Endothelial cell (in vitro differentiated cells): ENCODE measurements around the gene MED19. TPM values are rescaled to one million over a fixed set of nuclear protein-coding genes. Genes with fewer than 3 reads are reported as not detected.

Experiments
- DNase-seq: peaks from one replicate; pipeline ENCODE4 v3.0.0; 2021; ENCODE audit warnings: low spot score
- H3K27ac Mint-ChIP-seq: one replicate; pipeline ENCODE4 v1.8.0; 2021; ENCODE audit warnings: mixed read lengths, inconsistent platforms; ENCODE audit not compliant: unreplicated experiment
- H3K27me3 Mint-ChIP-seq: one replicate; pipeline ENCODE4 v1.8.0; 2021; ENCODE audit warnings: mild to moderate bottlenecking, moderate library complexity, mixed read lengths, inconsistent platforms; ENCODE audit not compliant: unreplicated experiment
- H3K36me3 Mint-ChIP-seq: one replicate; pipeline ENCODE4 v1.8.0; 2021; ENCODE audit warnings: mild to moderate bottlenecking, low read depth, mixed read lengths, inconsistent platforms; ENCODE audit not compliant: unreplicated experiment
- H3K4me1 Mint-ChIP-seq: one replicate; pipeline ENCODE4 v1.8.0; 2021; ENCODE audit warnings: mild to moderate bottlenecking, mixed read lengths, inconsistent platforms; ENCODE audit not compliant: unreplicated experiment
- H3K4me3 Mint-ChIP-seq: one replicate; pipeline ENCODE4 v1.8.0; 2021; ENCODE audit warnings: mild to moderate bottlenecking, mixed read lengths, inconsistent platforms; ENCODE audit not compliant: unreplicated experiment
- H3K9me3 Mint-ChIP-seq: one replicate; pipeline ENCODE4 v1.8.0; 2021; ENCODE audit warnings: mixed read lengths, inconsistent platforms; ENCODE audit not compliant: unreplicated experiment
- long read RNA-seq: library from polyadenylated mRNA; unstranded; transcript quantifications from one replicate; pipeline ENCODE4 v2.0.0, GENCODE V29; 2020; ENCODE audit not compliant: unreplicated experiment
- total RNA-seq: library from RNA; stranded (reverse); fragmentation: NEBNext Ultra II Directional; extraction: Animal tissue kit (Norgen Biotek cat#: 25700); gene quantifications from one replicate; pipeline ENCODE4 v1.2.1, GENCODE V29; 2021; ENCODE audit not compliant: unreplicated experiment
- TF ChIP-seq, protein P1 (sequence below): fragments of 200-600 bp; sonication (generic); IDR thresholded peaks from one replicate; pipeline ENCODE4 v1.5.0; 2021; ENCODE audit warnings: antibody characterized with exemption; ENCODE audit not compliant: unreplicated experiment

MED19 gene, protein sequence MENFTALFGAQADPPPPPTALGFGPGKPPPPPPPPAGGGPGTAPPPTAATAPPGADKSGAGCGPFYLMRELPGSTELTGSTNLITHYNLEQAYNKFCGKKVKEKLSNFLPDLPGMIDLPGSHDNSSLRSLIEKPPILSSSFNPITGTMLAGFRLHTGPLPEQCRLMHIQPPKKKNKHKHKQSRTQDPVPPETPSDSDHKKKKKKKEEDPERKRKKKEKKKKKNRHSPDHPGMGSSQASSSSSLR
- 20.5 TPM for total RNA-seq
- long read RNA-seq, transcript MED19-202 (5 exons, 1,203 nt), result major isoform, 16 of 25 reads
- long read RNA-seq, partial matches to known transcripts, result 5 of 25 reads
- long read RNA-seq, other reads (novel, unspliced or antisense), result 0 of 25 reads

- peaks cover 4% of the 10 kb centered on the region for H3K36me3 Mint-ChIP-seq
- H3K4me1 Mint-ChIP-seq, result peaks cover 25% of the 10 kb centered on the region
- H3K27ac Mint-ChIP-seq, result peak within 1 kb of the TSS; percentile 95
- H3K27me3 Mint-ChIP-seq, result peaks cover 7% of the 10 kb centered on the region
- peak within 1 kb of the TSS; percentile 97 for H3K4me3 Mint-ChIP-seq
- TF ChIP-seq, protein P1, sequence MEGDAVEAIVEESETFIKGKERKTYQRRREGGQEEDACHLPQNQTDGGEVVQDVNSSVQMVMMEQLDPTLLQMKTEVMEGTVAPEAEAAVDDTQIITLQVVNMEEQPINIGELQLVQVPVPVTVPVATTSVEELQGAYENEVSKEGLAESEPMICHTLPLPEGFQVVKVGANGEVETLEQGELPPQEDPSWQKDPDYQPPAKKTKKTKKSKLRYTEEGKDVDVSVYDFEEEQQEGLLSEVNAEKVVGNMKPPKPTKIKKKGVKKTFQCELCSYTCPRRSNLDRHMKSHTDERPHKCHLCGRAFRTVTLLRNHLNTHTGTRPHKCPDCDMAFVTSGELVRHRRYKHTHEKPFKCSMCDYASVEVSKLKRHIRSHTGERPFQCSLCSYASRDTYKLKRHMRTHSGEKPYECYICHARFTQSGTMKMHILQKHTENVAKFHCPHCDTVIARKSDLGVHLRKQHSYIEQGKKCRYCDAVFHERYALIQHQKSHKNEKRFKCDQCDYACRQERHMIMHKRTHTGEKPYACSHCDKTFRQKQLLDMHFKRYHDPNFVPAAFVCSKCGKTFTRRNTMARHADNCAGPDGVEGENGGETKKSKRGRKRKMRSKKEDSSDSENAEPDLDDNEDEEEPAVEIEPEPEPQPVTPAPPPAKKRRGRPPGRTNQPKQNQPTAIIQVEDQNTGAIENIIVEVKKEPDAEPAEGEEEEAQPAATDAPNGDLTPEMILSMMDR, result no peak
- no peaks in the 10 kb centered on the region for H3K9me3 Mint-ChIP-seq
- DNase-seq, result peak; percentile 66
Measured at GRCh38 chr11:57711414-57712255, at the start of gene MED19. Gene MED19 (minus strand): TSS chr11:57712215. CDS start chr11:57712179, 36 bp downstream.

DNA sequence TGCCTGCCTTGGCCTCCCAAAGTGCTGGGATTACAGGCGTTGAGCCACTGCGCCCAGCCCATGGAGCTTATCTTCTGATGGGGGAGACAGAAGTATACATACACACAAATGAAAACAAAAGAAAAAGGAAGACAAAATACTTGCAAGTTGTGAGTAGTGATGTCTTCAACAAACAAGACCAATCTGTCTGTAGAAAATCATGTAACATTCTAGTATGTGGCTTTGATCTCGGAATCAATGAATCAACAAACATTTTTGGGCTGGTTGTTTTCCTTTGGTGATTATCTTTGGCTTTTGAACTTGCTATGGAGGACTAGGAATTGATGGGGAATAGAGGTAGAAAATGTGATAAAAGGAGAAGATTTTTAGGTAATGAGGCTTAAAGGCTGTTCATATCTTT is 46.2 kb upstream of the MED19 start:
- peaks cover 7% of the 10 kb centered on the region for H3K4me1 Mint-ChIP-seq
- no peak overlapping the region for H3K4me3 Mint-ChIP-seq
- peaks cover 7% of the 10 kb centered on the region for H3K36me3 Mint-ChIP-seq
- no peaks in the 10 kb centered on the region for H3K9me3 Mint-ChIP-seq
- no peak overlapping the region for H3K27ac Mint-ChIP-seq
- TF ChIP-seq, protein P1, result no peak
- no peak for DNase-seq
- peaks cover 6% of the 10 kb centered on the region for H3K27me3 Mint-ChIP-seq

- Mint-ChIP-seq H3K36me3 (no peaks in the 10 kb centered on the region), H3K27me3 (peaks cover 10% of the 10 kb centered on the region), H3K27ac (no peak overlapping the region), H3K4me3 (no peak overlapping the region), H3K9me3 (no peaks in the 10 kb centered on the region), H3K4me1 (peaks cover 6% of the 10 kb centered on the region)
- no peak for DNase-seq
- TF ChIP-seq, protein P1, result no peak
Measured at GRCh38 chr11:57752954-57753353, 40.9 kb upstream of the MED19 start.

DNA sequence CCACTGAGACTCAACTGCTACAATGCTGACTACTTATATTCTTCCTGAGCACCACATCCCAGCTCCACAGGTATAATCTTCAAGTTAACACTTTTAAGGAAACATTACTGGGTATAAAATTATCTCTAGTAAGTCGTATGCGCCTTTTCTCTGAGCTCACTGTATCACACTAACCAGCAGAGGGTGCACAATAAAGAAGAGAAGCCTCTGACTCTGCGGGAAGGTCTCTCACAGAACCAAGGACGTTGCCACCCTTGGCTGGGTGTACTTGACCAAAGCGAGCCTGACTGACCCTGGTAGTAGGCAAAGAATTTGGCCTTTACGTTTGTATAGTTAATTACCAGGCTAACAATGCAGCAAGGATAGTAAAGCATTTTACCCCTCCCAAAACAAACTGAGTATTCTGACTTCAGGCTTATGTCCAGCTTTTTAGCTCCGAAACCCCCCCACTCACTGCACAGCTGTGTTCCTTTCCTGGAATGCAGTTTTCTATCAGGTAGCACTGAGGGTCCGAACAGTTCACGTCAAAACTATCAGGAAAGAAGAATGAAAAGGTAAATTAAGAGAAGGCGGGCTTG is 39.8 kb upstream of the MED19 start, which contains the start of gene BTBD18:
TSS of gene BTBD18 (minus strand) at position 144 of the 578 bp plus-strand sequence. CDS start 631 bp downstream, outside the sequence.
- peak; percentile 38 for DNase-seq
- TF ChIP-seq, protein P1, result no peak
- H3K36me3 Mint-ChIP-seq, result peaks cover 5% of the 10 kb centered on the region
- peaks cover 10% of the 10 kb centered on the region for H3K27me3 Mint-ChIP-seq
- H3K4me1 Mint-ChIP-seq, result peaks cover 6% of the 10 kb centered on the region
- H3K4me3 Mint-ChIP-seq, result no peak within 1 kb of the TSS
- no peaks in the 10 kb centered on the region for H3K9me3 Mint-ChIP-seq
- peak within 1 kb of the TSS; percentile 17 for H3K27ac Mint-ChIP-seq
